IPS DF 6.9 (cell line): ENCODE data around the gene ATF6B.
A peak's percentile ranks its signal among the peaks of the same experiment; 100 is the strongest.

ENCODE experiments used
- DNase-seq: peaks from one replicate; pipeline ENCODE4 v3.0.0-alpha.2; 2013; ENCODE audit warnings: low read depth, low spot score
- H3K27ac ChIP-seq: one replicate; pipeline ENCODE4 v1.5.1; 2013; ENCODE audit warnings: low read length, control low read depth
- H3K27me3 ChIP-seq: 2 replicates; pipeline ENCODE4 v1.6.1; 2013; ENCODE audit warnings: mild to moderate bottlenecking, low read length; ENCODE audit not compliant: control insufficient read depth, insufficient read depth
- H3K36me3 ChIP-seq: 2 replicates; pipeline ENCODE4 v1.6.1; 2013; ENCODE audit warnings: low read length; ENCODE audit not compliant: control insufficient read depth, insufficient read depth
- H3K4me1 ChIP-seq: 2 replicates; pipeline ENCODE4 v1.6.1; 2013; ENCODE audit warnings: low read length; ENCODE audit not compliant: control insufficient read depth, insufficient read depth
- H3K4me3 ChIP-seq: 2 replicates; pipeline ENCODE4 v1.5.1; 2013; ENCODE audit warnings: mild to moderate bottlenecking, low read length
- H3K9me3 ChIP-seq: 2 replicates; pipeline ENCODE4 v1.6.1; 2013; ENCODE audit warnings: low read length, inconsistent platforms; ENCODE audit not compliant: control insufficient read depth, insufficient read depth
- WGBS: extraction: QIAGEN DNeasy Blood & Tissue Kit; methylation state at CpG from one replicate; pipeline ENCODE4 v1.1.7; 2013; ENCODE audit warnings: mixed read lengths, missing lambda C conversion rate; ENCODE audit not compliant: insufficient read length, insufficient coverage; 5-methylcytosine and 5-hydroxymethylcytosine counted together

ATF6B gene

DNA sequence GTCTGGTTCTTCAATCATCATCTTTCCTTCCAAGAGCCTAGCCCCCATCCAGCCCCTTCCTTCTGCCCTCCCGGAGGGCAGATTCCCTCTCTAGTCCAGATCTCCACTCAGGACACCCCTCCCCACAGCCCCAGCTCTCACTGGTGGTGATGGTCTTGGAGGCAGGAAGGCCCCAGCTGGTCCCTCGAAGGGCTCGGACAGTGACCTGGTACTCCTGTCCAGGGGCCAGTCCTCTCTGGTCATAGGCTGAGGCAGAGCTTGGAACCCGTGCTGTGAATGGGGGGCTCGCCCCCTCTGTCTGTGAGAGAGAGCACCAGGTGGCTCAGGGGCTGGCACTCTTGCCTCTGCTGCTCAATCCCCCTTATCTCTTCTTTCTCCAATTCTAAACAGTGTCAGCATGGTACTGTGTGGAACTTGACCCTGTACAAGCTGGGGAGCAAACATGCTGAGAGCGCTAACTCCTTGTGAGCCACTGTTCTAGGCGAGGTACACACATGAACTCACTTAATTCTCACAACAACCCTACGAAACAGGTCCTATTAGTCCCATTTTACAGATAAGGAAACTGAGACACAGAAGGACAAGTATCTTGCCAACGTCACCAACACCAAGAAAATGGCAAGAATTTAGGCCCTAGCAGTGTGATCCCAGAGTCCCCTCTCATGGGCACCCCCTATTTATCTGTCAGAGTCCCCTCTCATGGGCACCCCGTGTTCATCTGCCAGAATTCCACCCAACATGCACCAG lies 38.8 kb downstream of the ATF6B start:
- no peak for DNase-seq

GRCh38 chr6:32088487-32089049 lies 39.5 kb downstream of the ATF6B start:
- Histone ChIP-seq H3K36me3 (no peaks in the 10 kb centered on the region), H3K27ac (no peak overlapping the region), H3K4me1 (peaks cover 7% of the 10 kb centered on the region; the same call in 1 of the 2 replicates), H3K4me3 (no peak overlapping the region), H3K9me3 (no peaks in the 10 kb centered on the region), H3K27me3 (no peaks in the 10 kb centered on the region)
- no CpG with 5 or more reads among the region's 14 CpGs for WGBS
- no peak for DNase-seq

More for the DNA sequence above, 38.8 kb downstream of the ATF6B start:
- no peaks in the 10 kb centered on the region for H3K36me3 ChIP-seq
- no peaks in the 10 kb centered on the region for H3K27me3 ChIP-seq
- no peaks in the 10 kb centered on the region for H3K9me3 ChIP-seq
- WGBS = no CpG with 5 or more reads among the region's 10 CpGs
- no peak overlapping the region for H3K27ac ChIP-seq
- H3K4me1 ChIP-seq = peaks cover 7% of the 10 kb centered on the region; the same call in 1 of the 2 replicates
- H3K4me3 ChIP-seq = no peak overlapping the region

DNA sequence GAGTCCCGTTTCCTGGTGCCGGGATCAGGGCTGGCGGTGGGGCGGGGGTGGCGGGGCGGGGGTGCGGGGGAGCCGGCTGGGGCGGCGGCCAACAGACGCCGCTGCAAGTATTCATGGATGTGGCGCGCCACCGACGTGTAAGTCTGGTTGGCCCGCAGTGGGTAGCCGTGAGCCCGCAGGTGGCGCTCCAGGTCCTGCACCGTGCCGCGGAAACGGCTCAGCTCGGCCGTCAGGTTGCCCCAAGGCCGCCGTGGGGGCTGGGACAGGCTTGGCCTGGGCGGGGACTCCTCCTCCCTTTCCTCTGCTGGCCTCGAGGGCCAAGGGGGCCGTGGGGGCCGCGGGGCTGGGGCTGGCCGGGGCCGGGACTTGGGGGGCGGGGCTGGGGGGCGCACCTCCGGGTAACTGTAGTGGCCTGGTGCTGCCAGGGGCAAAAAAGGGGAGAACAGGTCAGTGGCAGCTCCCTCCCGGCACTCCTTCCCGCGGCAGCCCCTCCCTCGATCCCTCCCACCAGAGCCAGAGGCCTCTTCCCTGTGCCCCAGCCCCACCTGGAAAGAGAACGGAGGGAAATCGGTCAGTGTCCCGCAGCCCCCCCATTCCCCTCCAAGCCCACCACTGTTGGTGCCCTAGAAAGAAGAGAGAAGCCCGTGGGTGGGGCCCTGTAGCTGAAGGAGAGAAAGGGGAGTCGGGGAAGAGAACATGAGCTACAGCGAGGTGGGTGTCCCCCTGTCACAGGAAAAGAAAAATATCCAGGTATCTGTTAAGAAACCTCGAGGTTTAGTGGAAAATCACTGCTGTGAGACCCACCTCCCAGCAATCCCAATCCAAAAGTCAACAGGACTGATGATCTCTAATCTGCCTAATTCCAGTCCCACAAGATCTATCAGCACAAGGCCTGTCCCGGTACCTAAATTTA lies 40.2 kb downstream of the ATF6B start:
- no CpG with 5 or more reads among the region's 50 CpGs for WGBS
- no peaks in the 10 kb centered on the region for H3K9me3 ChIP-seq
- H3K27me3 ChIP-seq = no peaks in the 10 kb centered on the region
- H3K4me3 ChIP-seq = peak overlapping the region; percentile 12; the same call in 1 of the 2 replicates
- H3K36me3 ChIP-seq = no peaks in the 10 kb centered on the region
- peak; percentile 79 for DNase-seq
- peaks cover 7% of the 10 kb centered on the region; the same call in 1 of the 2 replicates for H3K4me1 ChIP-seq
- H3K27ac ChIP-seq = no peak overlapping the region

GRCh38 chr6:32086661-32087573 lies 41.1 kb downstream of the ATF6B start:
- H3K27ac ChIP-seq = no peak overlapping the region
- H3K9me3 ChIP-seq = no peaks in the 10 kb centered on the region
- H3K4me3 ChIP-seq = peak overlapping the region; percentile 11; the same call in 1 of the 2 replicates
- H3K27me3 ChIP-seq = no peaks in the 10 kb centered on the region
- no peaks in the 10 kb centered on the region for H3K36me3 ChIP-seq
- H3K4me1 ChIP-seq = peaks cover 7% of the 10 kb centered on the region; the same call in 1 of the 2 replicates
- WGBS = no CpG with 5 or more reads among the region's 45 CpGs
- DNase-seq = peak; percentile 16

GRCh38 chr6:32085759-32086459 lies 42.1 kb downstream of the ATF6B start:
- DNase-seq = no peak
- WGBS = no CpG with 5 or more reads among the region's 17 CpGs
- Histone ChIP-seq H3K36me3 (no peaks in the 10 kb centered on the region), H3K9me3 (no peaks in the 10 kb centered on the region), H3K4me3 (no peak overlapping the region), H3K27ac (no peak overlapping the region), H3K4me1 (peaks cover 7% of the 10 kb centered on the region; the same call in 1 of the 2 replicates), H3K27me3 (no peaks in the 10 kb centered on the region)

GRCh38 chr6:32084780-32085179 lies 43.3 kb downstream of the ATF6B start:
- no peak overlapping the region for H3K27ac ChIP-seq
- no CpG with 5 or more reads among the region's 2 CpGs for WGBS
- no peaks in the 10 kb centered on the region for H3K36me3 ChIP-seq
- no peaks in the 10 kb centered on the region for H3K27me3 ChIP-seq
- H3K9me3 ChIP-seq = no peaks in the 10 kb centered on the region
- H3K4me3 ChIP-seq = no peak overlapping the region
- H3K4me1 ChIP-seq = peaks cover 7% of the 10 kb centered on the region; the same call in 1 of the 2 replicates
- no peak for DNase-seq

GRCh38 chr6:32083812-32084768 lies 44.0 kb downstream of the ATF6B start:
- Histone ChIP-seq H3K27ac (no peak overlapping the region), H3K36me3 (no peaks in the 10 kb centered on the region), H3K27me3 (no peaks in the 10 kb centered on the region), H3K4me3 (no peak overlapping the region), H3K9me3 (no peaks in the 10 kb centered on the region), H3K4me1 (peaks cover 7% of the 10 kb centered on the region; the same call in 1 of the 2 replicates)
- no CpG with 5 or more reads among the region's 22 CpGs for WGBS
- DNase-seq = no peak

DNA sequence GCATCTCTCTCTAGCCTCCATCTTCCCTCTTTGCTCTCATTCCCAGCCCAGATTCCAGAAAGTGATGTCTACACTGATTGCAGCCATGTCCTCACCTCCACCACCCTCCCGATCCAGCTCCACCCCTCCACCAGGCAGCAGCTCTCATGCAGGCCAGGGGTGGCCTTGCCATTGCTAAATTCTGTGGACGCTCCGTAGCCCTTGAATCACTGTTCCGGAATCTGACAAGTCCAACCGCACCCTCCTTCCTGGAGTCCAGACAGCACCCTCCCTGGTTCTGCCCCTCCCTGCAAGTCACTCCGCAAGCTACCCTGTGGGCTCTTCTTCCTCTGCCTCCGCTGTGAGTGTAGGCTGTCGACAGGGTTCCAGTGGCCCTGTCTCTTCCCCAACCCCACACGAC lies 45.1 kb downstream of the ATF6B start:
- Histone ChIP-seq H3K4me3 (no peak overlapping the region), H3K27ac (no peak overlapping the region), H3K36me3 (0 out of 2 replicates have a peak, but pooled peaks cover 2% of the 10 kb centered on the region), H3K4me1 (peaks cover 7% of the 10 kb centered on the region; the same call in 1 of the 2 replicates), H3K9me3 (no peaks in the 10 kb centered on the region), H3K27me3 (no peaks in the 10 kb centered on the region)
- WGBS = no CpG with 5 or more reads among the region's 9 CpGs
- DNase-seq = no peak
